Measurements from ENCODE around the gene FGF22.
A peak's percentile ranks its signal among the peaks of the same experiment; 100 is the strongest.
"Not testable (repeated sequence)": the region's sequence is repeated elsewhere in the genome, so short reads cannot be mapped to it uniquely, and the experiment has no call there.

The FGF22 gene

DNA sequence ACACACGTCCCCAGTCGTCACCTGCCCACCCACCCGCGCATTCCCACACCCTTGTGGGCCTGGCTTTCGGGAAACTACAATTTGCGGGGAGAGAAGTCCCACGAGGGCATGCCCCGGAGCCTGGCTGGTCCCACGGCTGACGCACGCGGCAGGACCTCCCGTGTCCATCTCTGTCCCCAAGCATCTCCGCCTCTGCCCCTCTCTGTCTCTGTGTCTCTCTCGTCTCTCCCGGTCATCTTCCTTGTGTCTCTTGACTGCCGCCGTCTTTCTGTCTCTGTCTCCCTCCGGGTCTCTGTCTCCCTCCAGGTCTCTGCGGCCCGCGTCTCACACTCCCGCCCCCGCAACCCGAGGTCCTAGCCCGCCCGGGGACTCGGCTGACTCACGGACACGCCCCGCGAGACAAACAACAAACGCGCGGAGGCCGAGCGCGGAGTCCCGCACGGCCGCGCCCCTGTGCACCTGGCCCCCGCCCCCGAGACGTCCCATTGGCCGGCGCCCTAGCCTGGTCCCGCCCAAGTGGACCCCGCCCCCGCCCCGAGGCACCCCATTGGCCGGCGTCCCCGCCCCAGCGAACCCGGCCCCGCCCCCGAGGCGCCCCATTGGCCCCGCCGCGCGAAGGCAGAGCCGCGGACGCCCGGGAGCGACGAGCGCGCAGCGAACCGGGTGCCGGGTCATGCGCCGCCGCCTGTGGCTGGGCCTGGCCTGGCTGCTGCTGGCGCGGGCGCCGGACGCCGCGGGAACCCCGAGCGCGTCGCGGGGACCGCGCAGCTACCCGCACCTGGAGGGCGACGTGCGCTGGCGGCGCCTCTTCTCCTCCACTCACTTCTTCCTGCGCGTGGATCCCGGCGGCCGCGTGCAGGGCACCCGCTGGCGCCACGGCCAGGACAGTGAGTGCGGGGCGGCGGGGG lies at the start of gene FGF22:
Gene FGF22 (plus strand): TSS at position 627 of the 908 bp plus-strand sequence. CDS start 47 bp downstream, at position 674.
- DNase-seq: peak; percentile 84

DNA sequence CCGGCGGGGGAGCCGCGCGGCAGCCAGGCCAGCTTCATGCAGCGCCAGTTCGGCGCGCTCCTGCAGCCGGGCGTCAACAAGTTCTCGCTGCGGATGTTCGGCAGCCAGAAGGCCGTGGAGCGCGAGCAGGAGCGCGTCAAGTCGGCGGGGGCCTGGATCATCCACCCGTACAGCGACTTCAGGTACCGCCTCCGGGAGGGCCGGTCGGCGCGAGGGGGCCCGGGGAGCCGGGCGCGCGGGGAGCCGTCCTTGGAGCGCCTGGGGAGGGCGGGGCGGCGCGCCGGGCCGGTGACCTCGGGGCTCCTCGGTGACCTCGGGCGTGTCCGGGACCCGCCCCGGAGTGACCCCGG lies 49.3 kb upstream of the FGF22 start:
- DNase-seq: peak; percentile 39

DNA sequence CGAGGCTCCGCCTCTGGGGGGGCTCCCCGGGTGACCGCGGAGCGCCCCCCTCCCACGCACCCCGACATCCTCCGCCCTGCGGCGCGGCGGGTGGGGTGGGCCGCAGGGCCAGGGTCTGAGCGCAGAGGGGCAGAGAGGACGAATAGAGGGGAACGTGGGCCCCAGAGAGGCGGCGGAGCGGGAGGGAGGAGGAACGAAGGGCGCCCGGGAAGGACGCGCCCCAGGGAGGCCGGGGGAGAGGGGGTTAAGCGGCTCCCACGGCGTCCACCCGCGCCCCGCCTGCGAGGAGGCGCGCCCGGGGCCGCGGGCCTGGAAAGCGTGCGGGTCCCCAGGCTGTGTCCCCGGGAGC lies 49.0 kb upstream of the FGF22 start:
- no peak for DNase-seq

DNA sequence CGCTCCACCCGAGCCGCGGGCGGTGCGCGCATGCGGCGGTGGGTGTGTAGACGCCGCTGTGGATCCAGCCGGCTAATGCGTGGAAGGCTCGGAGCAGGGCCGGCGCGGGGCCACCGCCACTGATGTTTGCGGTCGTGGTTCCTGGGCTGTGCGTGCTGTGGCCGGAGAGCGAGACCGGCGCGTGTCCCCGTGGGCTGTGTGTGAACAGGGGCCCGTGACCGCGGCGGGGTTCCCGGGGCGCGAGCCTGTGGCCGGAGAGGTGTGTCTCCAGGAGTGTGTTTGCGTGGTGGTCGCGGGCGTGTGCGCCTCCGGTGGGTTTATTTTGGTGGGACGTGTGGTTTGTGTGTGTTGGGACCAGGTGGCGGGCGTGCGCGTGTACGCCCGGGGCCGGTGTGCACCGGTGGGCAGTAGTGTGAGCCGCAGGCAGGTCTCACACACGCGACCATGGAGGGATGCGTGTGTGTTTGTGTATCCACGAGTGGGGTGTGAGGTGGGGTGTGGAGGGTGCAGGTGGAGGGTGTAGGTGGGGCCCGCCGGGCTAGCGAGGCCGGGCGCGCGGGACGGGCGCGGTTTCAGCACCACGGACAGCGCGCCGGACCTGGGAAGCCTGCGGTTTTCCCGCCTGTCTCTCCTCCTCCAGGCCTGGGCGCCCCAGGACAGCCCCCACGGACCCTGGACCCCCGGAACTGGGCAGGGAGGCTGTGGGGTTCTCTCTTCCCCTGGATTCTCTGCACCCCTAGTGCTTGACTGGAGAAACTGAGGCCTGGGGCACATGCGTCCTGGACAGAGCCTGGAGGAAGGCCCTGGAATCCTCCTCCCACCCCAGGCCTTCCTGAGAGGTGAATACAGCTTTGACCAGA lies 48.4 kb upstream of the FGF22 start:
- DNase-seq: peak; percentile 26

DNA sequence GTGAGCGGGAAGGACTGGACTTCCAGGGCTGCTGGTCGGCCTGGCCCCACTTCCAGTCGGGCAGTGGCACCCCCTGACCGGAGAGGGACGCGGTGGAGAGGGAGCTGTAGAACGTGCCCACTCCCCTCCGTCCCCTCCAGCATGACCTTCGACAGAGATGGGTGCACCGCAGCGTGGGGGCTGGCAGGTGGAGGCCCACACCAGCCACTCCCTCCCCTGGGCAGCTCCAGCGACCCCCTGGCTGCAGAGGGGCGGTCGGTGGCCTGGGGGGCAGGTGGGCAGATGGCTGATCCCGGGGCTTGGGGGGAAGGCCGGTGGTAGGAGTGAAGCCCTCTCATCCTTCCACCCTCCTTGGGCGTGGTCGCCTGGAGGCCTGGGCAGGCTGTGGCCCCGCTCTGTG lies 47.6 kb upstream of the FGF22 start:
- DNase-seq: no peak

DNA sequence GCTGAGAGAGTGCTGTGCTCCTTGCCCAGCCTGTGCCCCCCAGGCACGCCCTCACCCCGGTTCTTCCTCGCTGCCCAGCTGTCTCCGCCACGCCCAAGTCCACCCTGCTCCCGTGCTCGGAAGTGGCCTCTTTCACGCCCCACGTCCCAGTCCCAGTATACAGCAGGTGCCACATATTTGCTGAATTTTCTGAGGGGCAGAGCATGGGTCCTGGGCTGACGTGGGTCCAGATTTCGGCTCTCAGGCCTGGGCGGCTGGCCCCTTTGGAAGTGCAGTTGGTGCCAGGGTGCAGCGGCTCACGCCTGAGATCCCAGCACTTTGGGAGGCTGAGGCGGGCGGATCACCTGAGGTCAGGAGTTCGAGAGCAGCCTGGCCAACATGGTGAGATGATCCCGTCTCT lies 46.6 kb upstream of the FGF22 start:
- DNase-seq: no peak

DNA sequence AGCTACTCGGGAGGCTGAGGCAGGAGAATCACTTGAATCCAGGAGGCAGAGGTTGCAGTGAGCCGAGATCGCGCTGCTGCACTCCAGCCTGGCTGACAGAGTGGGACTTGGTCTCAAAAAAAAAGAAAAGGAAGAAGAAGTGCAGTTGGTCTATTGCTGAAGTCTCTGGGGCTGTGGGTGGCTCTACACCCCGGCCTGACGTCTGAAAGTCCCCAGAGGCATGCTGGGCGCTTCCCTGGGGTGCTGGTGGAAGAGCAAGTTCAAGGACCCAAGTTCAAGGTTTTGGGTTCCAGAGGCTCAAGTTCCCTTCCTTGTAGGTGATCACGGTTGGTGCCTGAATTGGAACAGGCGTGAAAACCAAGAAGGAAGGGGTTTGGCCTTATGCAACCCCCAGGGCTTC lies 46.2 kb upstream of the FGF22 start:
- DNase-seq: no peak

DNA sequence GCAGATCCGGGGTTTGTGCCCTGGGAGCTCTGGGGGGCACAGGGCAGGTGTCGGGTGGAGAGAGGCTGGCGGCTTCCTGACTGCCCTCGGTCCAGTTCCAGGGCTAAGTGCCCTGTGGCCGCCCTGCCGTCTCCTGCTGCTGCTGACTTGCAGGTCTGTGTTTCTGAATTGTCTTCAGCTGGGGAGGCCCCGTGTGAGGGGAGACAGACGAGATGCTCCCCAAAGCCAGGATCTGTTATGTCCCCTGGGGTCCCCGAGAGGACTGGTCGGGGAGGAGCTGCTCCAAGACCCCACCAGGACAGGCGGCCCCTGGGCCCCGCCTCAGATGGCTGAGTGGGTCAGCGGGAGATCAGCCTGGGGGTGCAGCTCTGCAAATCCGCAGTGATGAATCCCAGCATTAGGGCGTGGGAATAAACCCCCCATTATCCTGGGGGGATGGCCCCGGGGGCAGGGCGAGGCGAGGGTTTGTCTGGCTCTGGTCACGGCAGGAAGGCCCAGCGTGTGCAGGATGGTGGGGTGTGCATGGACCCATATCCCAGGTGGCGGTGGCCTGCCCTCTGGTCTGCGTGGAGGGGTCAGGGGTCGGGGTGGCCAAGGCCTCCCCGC lies 45.3 kb upstream of the FGF22 start:
- no peak for DNase-seq

DNA sequence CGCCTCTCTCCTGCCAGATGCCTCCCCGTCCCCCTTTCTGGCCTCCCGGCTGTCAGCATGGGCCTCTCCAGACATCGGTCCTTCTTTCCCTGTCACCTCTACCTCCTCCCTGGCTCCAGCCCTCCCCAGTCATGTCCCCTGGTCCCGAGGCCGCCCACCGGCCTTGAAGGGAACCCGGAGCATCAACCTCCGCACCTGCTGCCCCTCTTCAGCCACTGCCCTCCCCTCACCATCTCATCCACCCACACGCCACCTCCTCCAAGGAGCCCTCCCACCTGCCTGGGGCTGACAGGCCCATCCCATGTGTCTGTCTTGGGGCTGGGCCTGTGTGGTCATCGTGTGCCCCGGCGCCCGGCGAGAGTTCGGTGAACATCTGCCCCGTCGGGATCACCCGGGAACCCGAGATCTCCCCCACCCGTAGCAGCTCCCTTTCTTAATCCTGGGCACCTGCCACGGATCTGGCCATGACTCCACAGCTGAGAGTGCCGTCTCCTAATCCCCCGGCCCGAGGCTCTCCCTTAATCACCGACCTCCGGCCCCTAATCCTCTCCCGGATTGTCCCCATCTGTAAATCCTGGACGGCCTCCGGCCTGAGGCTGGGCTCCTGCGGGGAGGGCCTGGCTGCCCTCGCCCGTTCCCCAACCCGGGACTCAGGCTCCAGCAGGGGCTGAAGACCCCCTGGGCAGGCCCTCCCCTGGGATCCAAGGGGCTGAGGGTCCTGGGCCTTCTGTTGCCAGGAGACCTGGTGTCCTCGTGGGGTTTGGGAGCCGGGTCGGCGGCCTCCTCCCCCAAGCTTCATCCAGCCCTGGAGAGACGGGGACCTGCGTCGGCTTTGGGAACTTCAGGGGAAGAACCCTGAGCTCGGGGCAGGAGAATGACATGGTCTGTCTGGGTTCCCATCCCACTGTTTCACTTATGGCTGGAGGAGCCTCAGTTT lies 44.1 kb upstream of the FGF22 start:
- no peak for DNase-seq

DNA sequence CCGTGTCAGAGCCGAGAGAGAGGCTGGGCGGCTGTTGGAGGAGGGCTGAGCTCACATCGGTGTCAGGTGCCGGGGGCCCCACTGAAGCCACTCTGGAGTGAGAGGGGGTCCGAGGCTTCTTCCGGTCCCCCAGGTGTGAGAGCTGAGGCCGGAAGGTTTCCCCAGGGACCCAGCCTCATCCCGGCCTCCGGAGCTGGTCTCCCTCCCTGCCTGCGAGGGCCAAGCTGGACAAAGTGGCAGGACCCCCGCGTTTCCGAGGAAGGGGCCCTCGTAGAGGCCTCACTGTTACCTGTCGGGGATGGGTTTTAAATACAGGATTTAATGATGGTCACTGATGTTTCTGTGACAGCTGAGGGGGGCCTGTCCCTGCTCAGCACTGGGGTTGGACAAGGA lies 43.4 kb upstream of the FGF22 start:
- no peak for DNase-seq

DNA sequence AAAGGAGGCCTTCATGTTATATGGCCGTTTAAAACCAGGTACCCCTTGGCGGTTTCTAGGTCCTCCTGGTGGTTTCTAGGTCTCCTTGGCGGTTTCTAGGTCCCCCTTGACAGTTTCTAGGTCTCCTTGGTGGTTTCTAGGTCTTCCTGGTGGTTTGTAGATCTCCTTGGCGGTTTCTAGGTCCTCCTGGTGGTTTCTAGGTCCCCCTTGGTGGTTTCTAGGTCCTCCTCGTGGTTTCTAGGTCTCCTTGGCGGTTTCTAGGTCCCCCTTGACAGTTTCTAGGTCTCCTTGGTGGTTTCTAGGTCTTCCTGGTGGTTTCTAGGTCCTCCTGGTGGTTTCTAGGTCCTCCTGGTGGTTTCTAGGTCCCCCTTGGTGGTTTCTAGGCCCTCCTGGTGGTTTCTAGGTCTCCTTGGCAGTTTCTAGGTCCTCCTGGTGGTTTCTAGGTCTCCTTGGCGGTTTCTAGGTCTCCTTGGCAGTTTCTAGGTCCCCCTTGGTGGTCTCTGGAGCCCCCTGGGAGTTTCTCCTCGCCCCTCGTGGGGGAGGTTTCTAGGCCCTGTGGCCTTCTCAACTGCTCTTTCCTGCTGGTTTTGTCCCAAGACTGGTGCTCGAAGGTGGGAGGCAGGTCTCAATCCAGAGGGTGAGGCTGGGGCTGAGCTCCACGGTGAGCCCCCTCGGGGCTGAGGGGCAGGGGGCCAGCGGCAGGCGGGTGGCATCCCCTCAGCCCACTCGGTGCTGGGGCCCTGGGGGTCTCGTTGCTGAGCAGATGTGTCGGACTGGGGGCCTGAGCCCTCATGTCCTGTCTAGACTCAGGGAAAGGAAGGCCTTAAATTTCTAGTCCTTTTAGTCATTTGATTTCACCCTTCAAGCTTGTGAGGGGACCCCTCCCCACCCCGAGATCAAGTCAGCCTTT lies 42.0 kb upstream of the FGF22 start:
- peak; percentile 46 for DNase-seq

DNA sequence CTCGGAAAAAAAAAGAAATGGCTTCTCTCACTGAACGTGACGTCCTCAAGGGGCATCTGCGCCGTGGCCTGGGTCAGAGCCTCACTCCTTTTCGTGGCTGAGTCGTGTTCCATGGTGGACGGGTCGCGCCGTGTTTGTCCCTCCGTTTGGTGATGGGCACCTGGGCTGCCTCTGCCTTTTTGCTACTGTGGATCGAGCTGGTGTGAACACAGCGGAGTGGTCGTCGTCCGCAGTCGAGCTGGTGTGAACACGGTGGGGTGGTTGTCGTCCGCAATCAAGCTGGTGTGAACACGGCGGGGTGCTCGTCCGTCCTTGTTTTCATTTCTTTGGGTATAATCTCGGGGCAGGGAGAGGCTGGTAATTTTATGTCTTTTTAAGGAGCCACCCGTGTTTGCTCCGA lies 38.4 kb upstream of the FGF22 start:
- DNase-seq: no peak

DNA sequence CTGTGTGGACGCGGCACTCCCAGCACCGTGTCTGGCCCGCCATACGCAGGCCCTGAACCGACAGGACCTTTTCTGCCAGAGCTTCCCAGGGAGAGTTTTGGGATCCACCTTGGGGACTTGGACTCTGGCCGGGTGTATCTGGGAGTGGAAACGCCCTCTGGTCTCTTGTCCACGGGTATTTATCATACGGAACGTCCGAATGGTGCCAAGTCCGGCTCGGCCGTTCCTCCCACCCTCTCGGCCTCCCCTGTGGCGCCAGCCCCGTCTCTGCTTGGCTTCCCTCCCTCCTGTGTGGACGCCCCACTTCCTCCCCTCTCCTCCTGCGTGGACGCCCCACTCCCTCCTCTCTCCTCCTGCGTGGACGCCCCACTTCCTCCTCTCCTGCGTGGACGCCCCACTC lies 37.9 kb upstream of the FGF22 start:
- no peak for DNase-seq

DNA sequence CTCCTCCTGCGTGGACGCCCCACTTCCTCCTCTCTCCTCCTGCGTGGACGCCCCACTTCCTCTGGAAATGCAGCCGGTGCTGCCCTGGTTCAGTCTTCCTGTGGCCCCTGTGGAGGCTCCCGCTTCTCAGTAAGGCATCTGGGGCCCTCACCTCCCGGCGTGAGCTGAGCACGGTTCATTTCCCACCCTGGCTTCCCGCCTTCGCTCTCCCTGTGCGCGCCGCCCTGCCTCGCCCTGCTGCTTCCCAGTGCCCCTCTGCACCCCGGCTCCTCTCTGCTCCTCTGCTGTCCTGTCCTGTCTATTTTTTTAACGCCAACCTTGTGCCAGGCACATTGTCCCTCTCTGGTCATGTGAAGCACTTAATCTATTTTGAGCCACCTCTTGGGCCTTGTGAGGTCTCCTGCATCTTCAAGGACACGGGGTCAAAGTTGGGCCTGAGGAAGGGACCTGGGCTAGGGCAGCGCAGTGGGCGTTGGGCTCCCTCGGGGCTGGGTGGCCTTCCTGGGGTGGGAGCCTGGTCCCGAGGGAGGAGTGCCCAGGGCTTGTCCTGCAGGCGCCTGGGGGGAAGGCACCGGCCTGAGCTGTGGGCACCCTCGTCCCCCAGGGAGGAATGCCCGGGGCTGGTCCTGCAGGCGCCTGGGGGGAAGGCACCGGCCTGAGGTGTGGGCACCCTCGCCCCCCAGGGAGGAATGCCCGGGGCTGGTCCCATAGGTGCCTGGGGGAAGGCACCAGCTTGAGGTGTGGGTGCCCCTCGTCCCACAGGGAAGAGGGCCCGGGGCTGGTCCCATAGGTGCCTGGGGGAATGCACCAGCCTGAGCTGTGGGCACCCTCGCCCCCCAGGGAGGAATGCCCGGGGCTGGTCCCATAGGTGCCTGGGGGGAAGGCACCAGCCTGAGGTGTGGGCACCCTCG lies 37.0 kb upstream of the FGF22 start:
- no peak for DNase-seq

DNA sequence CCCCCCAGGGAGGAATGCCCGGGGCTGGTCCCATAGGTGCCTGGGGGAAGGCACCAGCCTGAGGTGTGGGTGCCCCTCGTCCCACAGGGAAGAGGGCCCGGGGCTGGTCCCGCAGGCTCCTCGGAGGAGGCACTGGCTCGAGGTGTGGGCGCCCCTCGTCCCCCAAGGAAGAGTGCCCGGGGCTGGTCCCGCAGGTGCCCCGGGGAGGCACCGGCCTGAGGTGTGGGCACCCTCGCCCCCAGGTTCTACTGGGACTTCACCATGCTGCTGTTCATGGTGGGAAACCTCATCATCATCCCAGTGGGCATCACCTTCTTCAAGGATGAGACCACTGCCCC lies 36.4 kb upstream of the FGF22 start:
- DNase-seq: not testable (repeated sequence)

DNA sequence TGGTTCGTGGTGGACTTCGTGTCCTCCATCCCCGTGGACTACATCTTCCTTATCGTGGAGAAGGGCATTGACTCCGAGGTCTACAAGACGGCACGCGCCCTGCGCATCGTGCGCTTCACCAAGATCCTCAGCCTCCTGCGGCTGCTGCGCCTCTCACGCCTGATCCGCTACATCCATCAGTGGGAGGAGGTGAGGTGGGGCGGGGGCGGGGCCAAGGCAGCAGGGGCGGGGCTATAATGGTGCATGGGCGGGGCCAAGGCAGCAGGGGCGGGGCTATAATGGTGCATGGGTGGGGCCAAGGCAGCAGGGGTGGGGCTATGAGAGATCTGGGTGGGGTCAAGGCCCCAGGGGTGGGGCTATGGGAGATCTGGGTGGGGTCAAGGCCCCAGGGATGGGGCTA lies 35.9 kb upstream of the FGF22 start:
- DNase-seq: not testable (repeated sequence)

DNA sequence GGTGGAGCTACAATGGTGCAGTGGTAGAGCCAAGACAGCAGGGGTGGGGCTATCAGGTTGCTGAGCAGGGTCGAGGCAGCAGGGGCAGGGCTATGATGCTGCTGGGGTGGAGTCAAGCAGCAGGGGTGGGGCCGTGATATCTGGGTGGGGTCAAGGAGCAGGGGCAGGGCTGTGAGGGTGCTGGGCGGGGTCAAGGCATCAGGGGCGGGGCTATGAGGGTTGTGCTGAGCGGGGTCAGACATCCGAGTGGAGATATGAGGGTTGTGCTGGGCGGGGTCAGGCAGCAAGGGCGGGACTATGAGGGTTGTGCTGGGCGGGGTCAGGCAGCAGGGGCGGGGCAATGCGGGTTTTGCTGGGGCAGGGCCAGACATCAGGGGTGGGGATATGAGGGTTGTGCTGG lies 35.3 kb upstream of the FGF22 start:
- DNase-seq: peak; percentile 34

DNA sequence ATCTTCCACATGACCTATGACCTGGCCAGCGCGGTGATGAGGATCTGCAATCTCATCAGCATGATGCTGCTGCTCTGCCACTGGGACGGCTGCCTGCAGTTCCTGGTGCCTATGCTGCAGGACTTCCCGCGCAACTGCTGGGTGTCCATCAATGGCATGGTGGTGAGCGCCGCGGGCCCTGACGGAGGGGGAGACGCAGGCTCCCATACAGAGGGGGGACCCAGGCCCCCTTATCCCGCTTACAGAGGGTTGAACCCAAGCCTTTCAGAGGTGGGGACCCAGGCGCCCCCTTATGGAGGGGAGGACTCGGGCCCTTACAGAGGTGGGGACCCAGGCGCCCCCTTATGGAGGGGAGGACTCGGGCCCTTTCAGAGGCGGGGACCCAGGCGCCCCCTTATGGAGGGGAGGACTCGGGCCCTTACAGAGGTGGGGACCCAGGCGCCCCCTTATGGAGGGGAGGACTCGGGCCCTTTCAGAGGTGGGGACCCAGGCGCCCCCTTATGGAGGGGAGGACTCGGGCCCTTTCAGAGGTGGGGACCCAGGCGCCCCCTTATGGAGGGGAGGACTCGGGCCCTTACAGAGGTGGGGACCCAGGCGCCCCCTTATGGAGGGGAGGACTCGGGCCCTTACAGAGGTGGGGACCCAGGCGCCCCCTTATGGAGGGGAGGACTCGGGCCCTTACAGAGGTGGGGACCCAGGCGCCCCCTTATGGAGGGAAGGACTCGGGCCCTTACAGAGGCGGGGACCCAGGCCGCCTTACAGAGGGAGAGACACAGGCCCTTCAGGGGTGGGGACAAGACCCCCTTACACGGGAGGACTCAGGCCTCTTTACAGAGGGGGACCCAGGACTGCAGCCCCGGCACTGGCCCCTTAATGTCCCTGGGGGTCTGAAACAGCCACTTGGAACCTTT lies 34.4 kb upstream of the FGF22 start:
- peak; percentile 21 for DNase-seq

Data from OCI-M1 (cell line).